GM13976 (cell line): ENCODE measurements around the gene CBFA2T2.
A peak's percentile ranks its signal among the peaks of the same experiment; 100 is the strongest.

ENCODE experiments used
- DNase-seq: peaks from one replicate; pipeline ENCODE4 v3.0.0; 2012; ENCODE audit warnings: low spot score
- in situ Hi-C: fragments of 300-500 bp; cut with MboI; formaldehyde crosslinking; loops from one replicate; pipeline ENCODE4 v1.12.0; 2022; ENCODE audit warnings: low sequenced_read_pairs, mixed read lengths, inconsistent platforms; ENCODE audit not compliant: unreplicated experiment
- TF ChIP-seq, protein P1 (sequence below): IDR thresholded peaks from 2 replicates; pipeline ENCODE4 v1.5.1; 2012; ENCODE audit warnings: borderline replicate concordance, mild to moderate bottlenecking; ENCODE audit not compliant: insufficient read depth; ENCODE audit errors: extremely low read depth, missing control alignments, control extremely low read depth

The CBFA2T2 gene

DNA sequence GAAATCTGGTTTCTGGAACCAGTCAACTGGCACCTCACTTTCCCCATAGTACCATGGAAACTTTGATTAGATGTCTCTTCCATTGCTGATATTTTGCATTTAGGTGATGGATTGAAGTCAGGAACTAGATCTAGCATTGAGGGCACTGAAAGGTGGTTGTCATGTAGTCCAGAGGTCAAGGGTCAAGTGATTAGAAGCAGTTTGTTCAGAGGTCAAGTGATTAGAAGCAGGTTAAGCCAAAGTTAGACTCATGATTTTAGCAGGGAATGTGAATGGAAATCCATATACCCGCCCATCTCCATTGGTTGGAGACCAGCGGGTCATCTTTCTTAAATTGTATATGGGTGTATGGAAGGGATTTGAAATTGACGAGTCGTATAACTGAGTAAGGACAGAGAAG is 51.2 kb downstream of the CBFA2T2 start:
- in situ Hi-C loops = no loop called here
- TF ChIP-seq, protein P1, sequence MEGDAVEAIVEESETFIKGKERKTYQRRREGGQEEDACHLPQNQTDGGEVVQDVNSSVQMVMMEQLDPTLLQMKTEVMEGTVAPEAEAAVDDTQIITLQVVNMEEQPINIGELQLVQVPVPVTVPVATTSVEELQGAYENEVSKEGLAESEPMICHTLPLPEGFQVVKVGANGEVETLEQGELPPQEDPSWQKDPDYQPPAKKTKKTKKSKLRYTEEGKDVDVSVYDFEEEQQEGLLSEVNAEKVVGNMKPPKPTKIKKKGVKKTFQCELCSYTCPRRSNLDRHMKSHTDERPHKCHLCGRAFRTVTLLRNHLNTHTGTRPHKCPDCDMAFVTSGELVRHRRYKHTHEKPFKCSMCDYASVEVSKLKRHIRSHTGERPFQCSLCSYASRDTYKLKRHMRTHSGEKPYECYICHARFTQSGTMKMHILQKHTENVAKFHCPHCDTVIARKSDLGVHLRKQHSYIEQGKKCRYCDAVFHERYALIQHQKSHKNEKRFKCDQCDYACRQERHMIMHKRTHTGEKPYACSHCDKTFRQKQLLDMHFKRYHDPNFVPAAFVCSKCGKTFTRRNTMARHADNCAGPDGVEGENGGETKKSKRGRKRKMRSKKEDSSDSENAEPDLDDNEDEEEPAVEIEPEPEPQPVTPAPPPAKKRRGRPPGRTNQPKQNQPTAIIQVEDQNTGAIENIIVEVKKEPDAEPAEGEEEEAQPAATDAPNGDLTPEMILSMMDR = no peak
- DNase-seq = no peak

DNA sequence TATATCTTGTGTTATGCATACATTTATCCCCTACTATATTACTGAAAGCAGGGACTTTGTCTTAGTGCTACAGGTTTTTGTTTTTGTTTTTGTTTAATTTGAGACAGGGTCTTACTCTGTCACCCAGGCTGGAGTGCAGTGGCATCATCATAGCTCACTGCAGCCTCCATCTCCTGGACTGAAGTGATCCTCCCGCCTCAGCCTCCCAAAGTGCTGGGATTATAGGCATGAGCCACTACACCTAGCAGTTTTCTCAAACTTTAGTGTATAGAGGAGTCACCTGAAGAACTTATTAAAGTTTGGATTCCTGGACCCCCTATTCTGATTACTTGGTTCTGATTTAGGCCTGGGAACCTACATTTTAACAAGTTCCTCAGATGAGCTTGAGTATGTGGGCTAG is 51.9 kb downstream of the CBFA2T2 start:
- TF ChIP-seq, protein P1 = no peak
- in situ Hi-C loops = no loop called here
- DNase-seq = no peak

DNA sequence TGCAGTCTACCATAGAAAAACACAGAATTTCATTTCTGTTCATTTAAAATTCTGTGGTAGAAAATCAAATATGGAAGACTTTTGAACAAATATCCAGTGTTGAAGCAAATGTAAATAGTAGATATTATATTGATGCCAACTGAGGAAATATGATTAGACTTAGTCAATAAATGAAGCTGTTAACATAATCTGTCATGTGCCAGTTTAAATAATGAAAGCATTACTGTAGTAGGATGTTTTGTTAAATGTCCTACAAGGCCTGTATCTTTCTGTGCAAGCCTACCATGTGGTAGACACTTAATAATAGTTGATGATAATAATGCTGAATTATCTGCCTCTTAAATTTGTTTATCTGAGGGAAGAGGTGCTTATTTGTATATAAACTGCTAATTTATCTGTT is 55.9 kb downstream of the CBFA2T2 start:
- DNase-seq = no peak
- TF ChIP-seq, protein P1 = no peak
- in situ Hi-C loops = no loop called here

DNA sequence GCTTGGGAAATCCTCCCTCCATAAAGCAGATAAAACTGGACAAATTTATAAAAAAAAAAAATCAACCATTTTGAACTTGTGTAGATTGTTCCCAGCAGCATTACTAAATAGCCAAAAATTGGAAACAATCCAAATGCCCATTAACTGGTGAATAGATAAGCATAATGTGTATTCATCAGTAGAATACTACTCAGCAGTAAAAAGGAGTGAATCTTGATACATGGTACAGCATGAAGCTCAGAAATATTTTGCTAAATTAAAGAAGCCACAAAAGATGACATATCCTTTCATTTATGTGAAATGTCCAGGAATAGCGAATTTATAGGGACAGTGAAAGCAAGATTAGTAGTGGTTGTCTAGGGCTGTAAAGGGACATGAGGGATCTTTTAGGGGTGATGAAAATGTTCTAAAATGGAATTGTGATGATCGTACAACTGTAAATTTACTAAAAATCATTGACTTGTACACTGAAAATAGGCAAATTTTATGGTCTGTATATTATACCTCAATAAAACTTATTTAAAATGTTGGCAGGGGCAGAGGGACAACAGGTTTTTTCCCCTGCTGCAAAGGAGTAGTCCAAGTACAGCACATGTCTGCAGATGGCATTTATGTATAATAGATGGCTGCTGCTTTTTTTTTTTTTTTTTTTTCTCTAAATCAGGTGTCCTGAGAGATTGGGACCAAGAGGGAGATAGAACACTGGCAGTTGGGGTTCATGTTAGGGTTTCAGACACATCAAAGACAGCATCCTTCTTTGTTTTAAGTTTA is 59.5 kb downstream of the CBFA2T2 start:
- no peak for DNase-seq
- in situ Hi-C loops = no loop called here
- TF ChIP-seq, protein P1 = no peak

DNA sequence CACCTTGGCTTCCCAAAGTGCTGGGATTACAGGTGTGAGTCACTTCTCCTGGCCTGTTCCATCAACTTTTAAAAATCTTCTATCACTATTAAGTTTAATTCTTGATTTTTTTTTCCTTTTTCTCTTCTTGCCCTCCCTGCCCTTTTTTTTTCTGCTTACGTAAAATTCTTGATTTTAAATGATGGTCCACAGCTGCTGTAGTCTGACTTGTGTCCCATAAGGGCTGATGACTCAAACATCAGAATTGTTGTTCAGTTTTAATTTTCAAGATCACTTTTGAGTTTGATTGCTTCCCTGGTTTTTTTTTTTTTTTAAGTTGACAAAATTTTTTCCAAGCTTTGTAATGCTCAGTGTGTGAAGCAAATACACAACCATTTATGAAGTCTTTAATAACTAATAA is 61.9 kb downstream of the CBFA2T2 start:
- no peak for DNase-seq
- in situ Hi-C loops = no loop called here
- TF ChIP-seq, protein P1 = no peak

DNA sequence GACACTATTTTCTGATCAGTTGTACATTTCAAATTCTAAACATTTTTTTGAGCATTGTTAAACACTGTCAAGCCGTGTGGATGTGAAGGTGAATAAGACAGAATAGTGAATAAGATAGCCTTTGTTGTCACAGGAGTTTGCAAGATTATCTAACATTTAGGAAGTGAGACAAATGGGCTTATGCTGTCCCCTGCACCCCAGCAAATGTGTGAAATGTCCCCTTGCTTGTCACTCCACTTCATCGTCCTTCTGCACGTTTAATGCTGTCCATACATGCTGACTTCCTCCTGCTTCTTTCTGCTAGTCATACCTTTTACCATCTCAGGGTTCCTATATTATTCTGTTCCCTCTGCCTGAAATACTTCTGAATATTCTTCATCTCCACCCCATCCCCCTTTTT is 62.6 kb downstream of the CBFA2T2 start:
- in situ Hi-C loops = no loop called here
- TF ChIP-seq, protein P1 = no peak
- DNase-seq = peak; percentile 31
